CMK (cell line): ENCODE data around the gene PTPRQ.
"Not testable (repeated sequence)": the region's sequence is repeated elsewhere in the genome, so short reads cannot be mapped to it uniquely, and the experiment has no call there.

Experiments used
- DNase-seq: peaks from one replicate; pipeline ENCODE4 v3.0.0-alpha.2; 2010; ENCODE audit warnings: low read depth

The PTPRQ gene

GRCh38 chr12:80443974-80444666, at the start of gene PTPRQ:
TSS of gene PTPRQ (plus strand) at chr12:80444235. CDS start at chr12:80444346, 111 bp downstream.
- no peak for DNase-seq

- DNase-seq: no peak
These were observed 43.5 kb upstream of the PTPRQ start for GRCh38 chr12:80400571-80400991.

DNA sequence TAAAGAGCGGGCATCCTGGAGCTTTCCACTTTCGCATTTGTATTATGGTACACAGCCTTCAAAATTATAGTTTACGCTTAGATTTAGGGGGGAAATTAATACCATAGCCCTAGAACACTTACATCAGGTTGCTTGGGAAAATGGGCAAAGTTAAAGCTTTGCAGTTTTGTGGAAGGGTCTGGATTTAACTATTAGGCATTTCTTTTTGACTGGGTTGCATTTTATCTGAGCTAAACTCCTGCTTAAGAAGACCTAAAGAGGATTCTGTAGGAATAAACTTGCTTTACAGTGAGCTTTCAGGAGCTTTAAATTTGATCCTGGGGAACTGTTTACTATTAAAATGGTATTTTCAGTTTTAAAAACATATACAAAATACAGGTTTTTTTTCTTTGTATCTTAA, 42.8 kb upstream of the PTPRQ start:
- DNase-seq: no peak

DNA sequence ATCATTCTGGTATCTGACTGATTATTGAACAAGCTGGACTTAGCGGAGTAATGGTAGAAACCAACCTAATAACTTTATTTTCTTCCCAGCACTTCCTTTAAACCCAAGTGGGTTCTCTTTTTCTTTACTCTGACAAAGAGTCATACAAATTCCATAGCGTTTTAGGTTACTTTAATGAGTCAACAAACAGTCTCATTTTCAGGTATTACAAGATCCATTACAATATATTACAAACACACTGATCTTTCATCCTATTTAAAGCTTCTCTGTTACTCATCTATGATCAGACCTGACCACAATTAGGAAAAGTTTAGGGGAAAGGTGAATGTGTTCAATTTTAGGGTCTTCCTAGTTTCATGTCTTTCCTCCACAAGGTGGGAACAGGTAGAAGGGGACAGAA, 39.4 kb upstream of the PTPRQ start:
- no peak for DNase-seq

- DNase-seq: no peak
These were observed 37.8 kb upstream of the PTPRQ start for GRCh38 chr12:80406253-80406652.

DNA sequence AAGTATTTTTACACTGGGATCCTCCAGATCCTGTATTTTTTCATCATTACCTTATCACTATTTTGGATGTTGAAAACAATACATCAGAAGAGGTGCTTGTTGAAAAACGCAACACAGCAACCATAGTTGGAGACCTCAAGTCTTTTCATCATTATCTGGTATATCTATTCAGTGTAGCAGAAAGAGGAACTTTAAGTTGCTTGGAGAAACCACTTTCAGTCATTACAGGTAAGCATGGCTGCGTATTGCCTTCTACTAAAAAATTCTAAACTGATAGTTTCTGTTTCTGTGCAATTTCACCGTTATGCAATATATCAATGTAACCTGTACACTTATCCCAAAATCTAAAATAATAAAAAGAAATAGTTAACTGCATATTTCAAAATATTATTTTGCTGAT, 32.2 kb upstream of the PTPRQ start:
- no peak for DNase-seq

- peak; percentile 4 for DNase-seq
These were observed 31.6 kb upstream of the PTPRQ start for GRCh38 chr12:80412343-80412953.

DNA sequence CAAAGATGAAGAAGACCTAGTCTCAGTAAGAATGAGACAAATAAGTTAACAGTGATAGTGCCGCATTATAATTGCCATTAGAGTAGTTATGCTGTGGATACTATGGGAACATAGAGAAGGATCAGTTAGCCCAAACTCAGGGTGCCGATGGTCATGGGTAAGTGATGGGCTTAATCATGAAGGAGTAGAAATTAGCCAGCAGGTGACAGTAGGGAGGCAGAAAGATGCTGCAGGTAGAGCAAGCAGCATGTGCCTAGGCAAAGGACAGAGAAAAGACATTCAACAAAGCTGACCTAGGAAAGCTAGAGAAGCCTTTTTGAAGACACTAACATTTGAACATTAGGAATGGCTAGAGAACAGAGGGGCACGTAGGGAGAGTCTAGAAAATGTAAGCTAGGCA, 30.6 kb upstream of the PTPRQ start:
- DNase-seq: no peak

DNA sequence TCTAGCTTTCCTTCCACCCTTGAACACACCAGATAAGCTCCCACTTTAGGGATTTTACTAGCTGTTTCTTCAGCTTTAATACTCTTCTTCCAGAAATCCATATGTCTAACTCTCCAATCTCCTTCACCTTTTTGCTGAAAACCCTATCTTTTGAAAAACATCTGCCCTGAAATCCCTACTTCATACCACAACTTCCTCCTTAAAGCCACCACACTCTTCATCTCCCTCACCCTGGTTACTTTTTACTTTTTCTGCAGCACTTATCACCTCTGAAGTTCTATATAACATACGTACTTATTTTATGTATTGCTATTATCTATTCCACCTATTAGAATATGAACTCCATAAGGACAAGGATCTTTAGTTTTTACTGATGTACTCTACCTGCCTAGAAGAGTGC, 28.6 kb upstream of the PTPRQ start:
- DNase-seq: peak; percentile 9

GRCh38 chr12:80419644-80420043, 24.4 kb upstream of the PTPRQ start:
- no peak for DNase-seq

- no peak for DNase-seq
These were observed 24.0 kb upstream of the PTPRQ start for GRCh38 chr12:80420075-80420474.

- DNase-seq: no peak
These were observed 21.5 kb upstream of the PTPRQ start for GRCh38 chr12:80422550-80422949.

- no peak for DNase-seq
These were observed 12.0 kb upstream of the PTPRQ start for GRCh38 chr12:80432061-80432460.

DNA sequence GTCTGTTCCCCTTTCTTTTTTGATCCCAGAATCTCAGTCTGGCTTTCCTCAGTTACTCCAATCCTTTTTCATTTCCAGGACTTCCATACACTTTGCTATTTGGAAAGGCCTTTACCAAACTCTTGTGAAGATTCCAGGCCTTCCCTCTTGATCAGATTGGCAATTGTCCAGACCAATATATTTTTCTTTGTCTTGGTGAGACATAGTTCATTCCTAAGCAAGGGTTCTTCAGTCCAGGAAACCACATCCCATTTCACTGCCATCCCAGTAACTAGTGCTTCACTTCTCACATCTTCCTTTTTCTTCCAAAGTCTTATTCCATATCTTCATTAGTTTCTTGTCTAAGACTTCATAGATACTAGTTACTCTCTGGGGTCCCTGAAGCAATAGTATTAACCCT, 2.1 kb upstream of the PTPRQ start:
- DNase-seq: no peak

DNA sequence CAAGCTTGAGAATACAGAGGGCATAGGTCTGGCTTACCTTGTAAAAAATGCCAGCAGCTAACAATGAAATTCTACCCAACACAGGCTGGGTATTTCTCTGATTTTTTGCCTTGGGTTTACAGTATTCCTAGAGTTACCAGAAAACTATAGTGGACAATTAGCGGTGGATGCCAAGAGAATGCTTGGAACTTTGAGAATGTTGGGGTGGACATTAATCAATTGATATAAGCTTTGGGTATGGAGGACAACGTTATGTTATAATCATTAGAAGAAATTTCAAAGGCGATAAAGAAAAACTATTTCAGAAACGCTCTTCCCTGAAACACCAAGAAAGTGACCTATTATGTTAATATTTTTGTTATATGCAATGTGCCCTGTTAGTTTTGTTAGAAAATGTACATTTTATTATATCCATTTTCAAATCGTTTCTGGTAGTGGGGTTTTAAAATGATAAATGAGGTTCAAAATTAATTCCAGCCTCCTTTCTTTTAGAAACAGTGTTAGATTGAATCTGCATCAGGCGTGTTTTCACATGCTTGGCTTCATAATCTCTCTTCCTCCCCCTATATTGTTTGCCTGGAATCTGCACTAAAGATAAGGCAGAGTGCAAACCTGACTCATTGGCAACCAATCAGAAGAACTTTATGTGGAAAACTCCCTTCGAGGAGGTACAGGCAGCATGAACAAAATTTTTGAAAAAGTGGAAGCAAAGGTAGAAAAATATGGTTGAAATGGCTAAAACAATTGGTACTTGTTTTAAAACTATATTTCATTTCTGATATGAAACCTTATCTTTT, 1.4 kb upstream of the PTPRQ start:
- DNase-seq: no peak

DNA sequence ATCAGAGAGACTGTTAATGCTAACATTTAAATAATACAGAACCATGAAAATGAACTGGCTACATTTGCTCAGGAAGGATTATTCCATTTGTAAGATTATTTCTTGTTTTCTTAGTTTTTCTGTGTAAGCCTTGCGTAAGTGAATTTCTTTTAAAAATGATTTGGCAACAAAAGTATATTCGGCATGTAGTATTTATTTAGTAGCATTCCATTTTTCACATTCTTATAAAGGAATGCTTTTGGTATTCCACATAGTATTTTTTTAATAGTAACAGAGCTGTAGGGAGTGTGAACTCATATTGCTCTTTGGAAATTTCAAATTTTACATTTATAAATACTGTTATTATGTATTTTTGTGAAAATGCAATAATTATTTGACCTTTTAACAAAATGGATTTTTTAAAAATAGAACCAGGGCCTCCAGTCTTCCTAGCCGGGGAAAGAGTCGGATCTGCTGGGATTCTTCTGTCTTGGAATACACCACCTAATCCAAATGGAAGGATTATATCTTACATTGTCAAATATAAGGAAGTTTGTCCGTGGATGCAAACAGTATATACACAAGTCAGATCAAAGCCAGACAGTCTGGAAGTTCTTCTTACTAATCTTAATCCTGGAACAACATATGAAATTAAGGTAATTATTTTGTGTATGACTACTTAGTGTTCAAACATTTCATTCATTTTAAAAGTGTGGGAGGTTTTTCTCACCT, 1.2 kb downstream of the PTPRQ start:
- DNase-seq: no peak

- no peak for DNase-seq
These were observed 12.5 kb downstream of the PTPRQ start for GRCh38 chr12:80456513-80456912.

- no peak for DNase-seq
These were observed 16.9 kb downstream of the PTPRQ start for GRCh38 chr12:80460972-80461371.

- DNase-seq: not testable (repeated sequence)
These were observed 17.8 kb downstream of the PTPRQ start for GRCh38 chr12:80461851-80462250.

- no peak for DNase-seq
These were observed 25.6 kb downstream of the PTPRQ start for GRCh38 chr12:80469681-80470080.

- DNase-seq: no peak
These were observed 26.4 kb downstream of the PTPRQ start for GRCh38 chr12:80470403-80470802.

- no peak for DNase-seq
These were observed 28.2 kb downstream of the PTPRQ start for GRCh38 chr12:80472236-80472635.
